Measurements from ENCODE around the gene INPP4B.

INPP4B gene

GRCh38 chr4:142846108-142846728 is at the start of gene INPP4B:
TSS of gene INPP4B (minus strand) at chr4:142846301.
- DNase-seq (ENCODE audit: extremely low read depth in 1 of 2, low read depth in 1 of 2) = peak in 1 of 2 donors; percentile 25

- no peak for DNase-seq (ENCODE audit: extremely low read depth in 1 of 2, low read depth in 1 of 2)
These were observed 46.9 kb upstream of the INPP4B start for GRCh38 chr4:142893012-142893411.

- no peak for DNase-seq (ENCODE audit: extremely low read depth in 1 of 2, low read depth in 1 of 2)
These were observed 40.5 kb upstream of the INPP4B start for GRCh38 chr4:142886566-142886965.

GRCh38 chr4:142883040-142883832 is 37.1 kb upstream of the INPP4B start:
- DNase-seq (ENCODE audit: extremely low read depth in 1 of 2, low read depth in 1 of 2) = no peak

GRCh38 chr4:142882159-142882558 is 36.1 kb upstream of the INPP4B start:
- no peak for DNase-seq (ENCODE audit: extremely low read depth in 1 of 2, low read depth in 1 of 2)

DNA sequence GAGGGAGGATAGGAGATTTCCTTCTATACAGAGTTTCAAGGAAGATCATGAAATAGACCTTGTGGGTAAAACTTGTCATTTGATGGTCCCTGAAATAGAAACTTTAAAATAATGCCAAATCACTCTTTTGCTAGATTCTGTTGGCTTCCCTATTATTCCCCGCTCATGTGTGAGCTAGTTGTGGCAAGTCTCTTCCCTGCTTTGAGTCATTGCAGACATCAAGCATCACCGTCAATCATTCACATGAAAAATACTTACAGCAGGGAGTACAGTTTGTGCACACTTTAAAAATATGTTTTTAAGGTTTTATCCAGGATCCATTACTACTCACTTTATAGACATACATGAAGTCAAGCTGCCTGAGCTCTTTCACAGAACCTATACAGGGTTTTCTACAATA is 35.2 kb upstream of the INPP4B start:
- DNase-seq (ENCODE audit: extremely low read depth in 1 of 2, low read depth in 1 of 2) = no peak

- no peak for DNase-seq (ENCODE audit: extremely low read depth in 1 of 2, low read depth in 1 of 2)
These were observed 29.0 kb upstream of the INPP4B start for GRCh38 chr4:142875117-142875516.

DNA sequence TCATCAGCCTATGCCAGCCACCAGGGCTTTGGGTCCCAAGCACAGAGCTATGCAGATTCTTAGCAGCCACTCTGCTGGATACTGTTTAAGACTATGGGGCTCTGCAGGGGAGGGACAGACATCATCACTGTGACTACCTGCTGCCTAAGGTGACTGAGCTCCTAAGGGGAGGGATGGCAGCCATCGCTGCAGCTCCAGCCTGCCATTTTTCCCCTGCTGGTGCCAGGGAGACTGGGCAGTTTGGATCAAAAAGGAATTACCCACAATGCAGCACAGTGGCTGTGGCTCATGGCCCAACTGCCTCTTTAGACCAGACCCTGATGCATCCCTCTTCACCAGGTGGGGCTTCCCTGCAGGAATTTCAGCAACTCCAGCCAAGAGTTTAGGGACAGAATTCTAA is 28.6 kb upstream of the INPP4B start:
- DNase-seq (ENCODE audit: extremely low read depth in 1 of 2, low read depth in 1 of 2) = no peak

- DNase-seq (ENCODE audit: extremely low read depth in 1 of 2, low read depth in 1 of 2) = no peak
These were observed 20.6 kb upstream of the INPP4B start for GRCh38 chr4:142866685-142867084.

GRCh38 chr4:142861351-142861750 is 15.2 kb upstream of the INPP4B start:
- DNase-seq (ENCODE audit: extremely low read depth in 1 of 2, low read depth in 1 of 2) = no peak

- no peak for DNase-seq (ENCODE audit: extremely low read depth in 1 of 2, low read depth in 1 of 2)
These were observed 12.9 kb upstream of the INPP4B start for GRCh38 chr4:142858965-142859364.

DNA sequence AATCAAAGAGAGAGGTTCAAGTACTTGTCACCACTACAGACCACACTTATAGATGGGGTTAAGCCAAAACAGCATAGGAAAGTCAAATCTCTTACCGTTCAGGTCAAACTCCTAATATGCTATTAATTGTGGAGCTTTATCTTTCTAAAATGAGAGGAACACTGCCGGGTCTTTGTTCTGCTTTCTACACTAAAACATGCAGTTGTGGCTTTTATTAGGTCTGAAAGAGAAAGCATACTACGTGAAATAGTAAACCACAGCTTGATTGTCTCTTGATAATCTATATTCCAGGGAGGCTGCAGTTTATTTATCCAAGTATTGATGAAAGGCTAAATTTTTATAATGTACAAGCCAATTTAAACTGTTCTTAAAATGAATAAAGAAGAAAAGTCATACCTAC is 12.3 kb upstream of the INPP4B start:
- no peak for DNase-seq (ENCODE audit: extremely low read depth in 1 of 2, low read depth in 1 of 2)

DNA sequence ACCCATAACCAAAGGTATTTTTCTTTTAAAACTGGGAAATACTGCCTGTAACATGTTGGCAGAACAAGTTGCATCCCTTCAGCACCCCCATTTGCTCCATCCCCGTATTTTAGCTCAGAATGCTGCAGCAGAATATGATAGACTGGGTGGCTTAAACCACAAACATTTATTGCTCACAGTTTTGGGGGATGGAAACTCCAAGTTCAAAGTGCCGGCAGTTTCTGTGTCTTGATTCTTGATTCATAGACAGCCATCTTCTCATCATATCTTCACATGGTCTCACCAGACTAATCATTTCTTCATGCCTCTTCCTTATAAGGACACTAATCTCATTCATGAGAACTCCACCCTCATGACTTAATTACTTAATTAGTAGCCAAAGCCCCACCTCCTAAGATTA is 10.5 kb upstream of the INPP4B start:
- DNase-seq (ENCODE audit: extremely low read depth in 1 of 2, low read depth in 1 of 2) = no peak

- no peak for DNase-seq (ENCODE audit: extremely low read depth in 1 of 2, low read depth in 1 of 2)
These were observed 4.4 kb upstream of the INPP4B start for GRCh38 chr4:142850478-142850877.

GRCh38 chr4:142846729-142847596 is 862 bp upstream of the INPP4B start:
- DNase-seq (ENCODE audit: extremely low read depth in 1 of 2, low read depth in 1 of 2) = peak in 1 of 2 donors; percentile 66

GRCh38 chr4:142845293-142846107 is 601 bp downstream of the INPP4B start:
- no peak for DNase-seq (ENCODE audit: extremely low read depth in 1 of 2, low read depth in 1 of 2)

- no peak for DNase-seq (ENCODE audit: extremely low read depth in 1 of 2, low read depth in 1 of 2)
These were observed 1.3 kb downstream of the INPP4B start for GRCh38 chr4:142844782-142845181.

DNA sequence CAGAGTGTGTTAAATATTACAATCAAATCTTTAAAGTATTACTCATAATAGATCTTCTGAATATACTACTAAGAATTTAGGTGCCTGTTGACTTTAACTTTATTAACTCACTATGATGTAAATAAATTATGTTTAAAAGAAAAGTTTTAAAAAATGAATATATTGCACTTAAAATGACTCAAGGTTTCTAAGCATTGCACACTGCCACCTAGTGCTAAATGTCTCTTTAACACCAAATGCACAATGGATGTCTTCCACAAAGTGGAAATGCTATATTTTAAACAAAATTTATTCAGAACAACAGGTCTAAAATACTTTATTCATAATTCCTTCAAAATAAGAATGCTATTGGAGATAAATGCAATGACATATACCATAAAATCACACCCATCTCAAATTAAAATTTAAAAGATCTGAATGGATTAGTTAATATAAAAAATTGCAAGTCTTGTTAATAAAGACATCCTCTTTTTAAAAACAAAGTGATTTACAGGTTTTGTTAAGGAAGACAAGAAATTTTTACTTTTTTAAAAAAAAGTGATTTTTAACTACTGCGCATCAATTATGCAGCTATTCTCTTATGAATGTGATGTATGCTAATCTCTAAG is 5.5 kb downstream of the INPP4B start:
- DNase-seq (ENCODE audit: extremely low read depth in 1 of 2, low read depth in 1 of 2) = no peak

GRCh38 chr4:142838778-142839177 is 7.3 kb downstream of the INPP4B start:
- DNase-seq (ENCODE audit: extremely low read depth in 1 of 2, low read depth in 1 of 2) = no peak

GRCh38 chr4:142832022-142832421 is 14.1 kb downstream of the INPP4B start:
- DNase-seq (ENCODE audit: extremely low read depth in 1 of 2, low read depth in 1 of 2) = no peak
